CD4-positive, alpha-beta T cell treated with Interleukin-4 for 4 hours (primary cell): ENCODE measurements around the gene MLANA.
A peak's percentile ranks its signal among the peaks of the same experiment; 100 is the strongest.

Experiments
- DNase-seq: peaks from one replicate; pipeline ENCODE4 v3.0.0-alpha.2; 2020

The MLANA gene

DNA sequence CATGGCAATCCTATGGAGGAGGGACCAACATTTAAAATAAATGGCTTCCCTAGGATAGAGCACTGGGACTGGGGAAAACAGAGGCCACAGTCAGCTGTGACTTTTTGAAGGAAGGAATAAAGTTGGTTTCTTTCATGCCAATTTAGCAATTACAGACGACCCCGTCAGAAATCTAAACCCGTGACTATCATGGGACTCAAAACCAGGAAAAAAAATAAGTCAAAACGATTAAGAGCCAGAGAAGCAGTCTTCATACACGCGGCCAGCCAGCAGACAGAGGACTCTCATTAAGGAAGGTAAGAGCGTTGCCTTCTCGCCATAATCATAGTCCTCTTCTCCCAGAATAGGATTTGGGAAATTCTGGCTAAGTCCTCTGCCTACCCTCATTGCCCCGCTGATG, at the start of gene MLANA:
Gene MLANA, plus strand, starts transcription at position 249 of the 400 bp plus-strand sequence. CDS start 1,586 bp downstream, outside the sequence.
- no peak for DNase-seq

GRCh38 chr9:5841771-5842573, 48.7 kb upstream of the MLANA start:
- peak; percentile 73 for DNase-seq

DNA sequence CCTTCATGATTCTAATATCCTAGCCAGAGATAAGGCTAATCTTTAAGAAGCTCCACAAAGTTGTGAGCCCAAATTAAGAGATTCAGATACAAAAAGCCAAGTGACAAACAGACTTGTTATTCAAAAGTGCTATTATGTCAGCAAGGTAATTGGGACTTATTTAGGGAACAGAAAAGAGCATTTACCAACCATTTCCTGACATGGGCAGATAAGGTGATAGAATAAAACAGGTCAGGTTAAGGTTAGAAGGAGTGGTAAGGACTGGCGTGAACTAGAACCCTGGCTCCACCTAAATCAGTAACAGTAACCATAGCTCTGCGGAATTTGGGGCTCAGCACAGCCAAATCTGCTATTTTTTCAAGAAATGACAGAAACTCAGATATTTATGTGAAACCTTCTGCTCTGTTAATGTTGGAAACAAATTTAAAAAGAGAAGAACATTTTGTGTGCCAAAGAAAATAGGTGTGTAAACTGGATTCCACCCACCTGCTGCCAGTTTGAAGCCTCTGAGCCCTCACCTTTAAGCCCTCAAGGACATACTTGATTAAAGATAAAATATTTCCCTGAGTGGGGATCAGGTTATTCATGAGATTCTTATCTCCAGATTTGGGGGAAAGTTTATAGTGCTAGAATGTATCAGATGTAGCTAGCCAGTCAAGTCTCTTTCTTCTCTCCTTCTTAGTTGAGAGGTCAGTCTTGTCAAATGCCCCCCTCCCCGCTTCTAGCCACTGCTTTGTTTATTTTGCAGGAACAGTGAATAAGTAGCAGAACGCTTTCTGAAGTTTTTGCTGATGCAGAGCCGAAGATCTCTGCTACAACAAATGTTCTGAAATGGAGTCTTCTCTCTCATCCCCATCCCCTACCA, 47.5 kb upstream of the MLANA start:
- no peak for DNase-seq

DNA sequence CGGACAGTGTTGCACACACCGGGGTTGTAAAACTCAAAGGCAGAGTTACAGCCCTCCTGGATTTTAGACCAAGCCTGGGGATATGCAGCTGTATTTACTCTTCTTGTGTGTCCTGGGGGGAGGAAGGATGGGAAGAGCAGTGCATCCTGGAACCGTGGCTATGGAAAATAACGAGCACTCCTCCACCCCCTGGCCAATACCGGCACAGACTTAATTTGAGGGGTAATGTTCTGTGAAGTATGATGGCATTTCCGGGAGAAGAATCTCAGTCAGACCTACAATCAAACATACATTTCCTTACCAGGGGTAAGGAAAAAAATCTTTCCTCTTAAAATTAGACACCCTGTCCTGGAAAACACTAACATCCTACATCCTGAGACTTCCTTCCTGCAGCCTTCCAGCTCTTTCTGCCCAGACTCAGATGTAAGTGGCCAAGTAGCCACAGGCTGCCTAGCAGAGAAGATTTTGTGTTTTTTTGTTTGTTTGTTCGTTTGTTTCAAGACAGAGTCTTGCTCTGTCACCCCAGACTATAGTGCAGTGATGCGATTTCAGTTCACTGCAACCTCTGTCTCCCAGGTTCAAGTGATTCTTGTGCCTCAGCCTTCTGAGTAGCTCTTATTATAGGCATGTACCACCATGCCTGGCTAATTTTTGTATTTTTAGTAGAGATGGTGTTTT, 46.8 kb upstream of the MLANA start:
- DNase-seq, result no peak

DNA sequence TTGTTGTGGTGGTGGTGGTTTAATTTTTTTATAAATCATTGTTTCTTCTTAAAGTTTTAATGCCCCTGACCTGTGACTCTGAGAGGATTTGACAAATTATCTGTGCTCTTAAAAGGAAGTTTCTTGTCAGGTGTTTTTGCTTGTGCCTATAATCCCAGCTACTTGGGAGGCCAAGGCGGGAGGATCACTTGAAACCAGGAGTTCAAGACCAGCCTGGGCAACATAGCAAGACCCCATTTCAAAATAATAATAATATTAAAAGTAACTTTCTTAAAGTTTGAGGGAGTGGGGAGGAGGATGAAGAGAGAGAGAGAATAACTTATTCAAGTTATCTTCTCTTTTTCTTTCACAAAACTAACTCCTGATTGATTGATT, 45.5 kb upstream of the MLANA start:
- DNase-seq, result no peak

GRCh38 chr9:5846096-5846495, 44.6 kb upstream of the MLANA start:
- no peak for DNase-seq

DNA sequence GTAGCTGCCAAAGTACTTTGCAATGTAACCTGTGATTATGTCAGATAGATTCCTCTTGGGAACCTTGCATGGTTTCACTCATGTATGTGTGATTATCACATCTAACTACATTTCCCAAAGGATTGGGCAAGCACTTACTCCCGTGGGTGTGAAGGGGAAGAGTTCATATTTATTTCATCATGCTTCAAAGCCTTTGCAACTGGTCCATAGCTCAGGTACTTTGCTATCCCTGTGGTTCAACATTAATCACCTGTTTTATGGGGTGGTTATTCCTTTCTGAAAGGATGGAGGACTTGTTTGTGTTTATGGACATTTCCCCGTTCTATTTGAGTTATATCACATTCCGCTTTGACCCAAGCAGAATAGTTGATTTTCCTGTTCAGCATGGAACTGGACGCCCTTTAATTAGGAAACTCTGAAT, 44.2 kb upstream of the MLANA start:
- DNase-seq, result no peak

GRCh38 chr9:5848372-5848882, 42.3 kb upstream of the MLANA start:
- DNase-seq, result no peak

GRCh38 chr9:5850724-5851122, 40.0 kb upstream of the MLANA start:
- no peak for DNase-seq

GRCh38 chr9:5851445-5851844, 39.2 kb upstream of the MLANA start:
- DNase-seq, result peak; percentile 80

DNA sequence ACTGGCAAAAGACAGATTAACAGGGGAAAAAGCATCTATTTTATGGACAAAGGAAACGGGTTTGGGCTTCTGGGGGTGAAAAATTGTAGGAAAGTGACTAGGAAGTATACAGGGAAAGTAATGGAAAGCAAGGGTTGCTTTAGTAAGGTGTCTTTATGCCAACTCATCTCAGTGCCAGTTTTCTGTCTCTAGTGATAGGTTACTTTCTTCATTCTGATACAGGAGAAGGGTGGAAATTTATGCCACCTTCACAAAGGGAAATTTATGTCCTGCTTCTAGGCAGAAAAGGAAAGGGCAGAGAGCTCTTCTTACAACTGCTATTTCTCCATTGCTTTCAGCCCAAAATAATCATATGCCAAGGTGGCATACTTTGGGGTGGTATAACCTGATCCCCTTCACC, 37.7 kb upstream of the MLANA start:
- DNase-seq, result no peak

DNA sequence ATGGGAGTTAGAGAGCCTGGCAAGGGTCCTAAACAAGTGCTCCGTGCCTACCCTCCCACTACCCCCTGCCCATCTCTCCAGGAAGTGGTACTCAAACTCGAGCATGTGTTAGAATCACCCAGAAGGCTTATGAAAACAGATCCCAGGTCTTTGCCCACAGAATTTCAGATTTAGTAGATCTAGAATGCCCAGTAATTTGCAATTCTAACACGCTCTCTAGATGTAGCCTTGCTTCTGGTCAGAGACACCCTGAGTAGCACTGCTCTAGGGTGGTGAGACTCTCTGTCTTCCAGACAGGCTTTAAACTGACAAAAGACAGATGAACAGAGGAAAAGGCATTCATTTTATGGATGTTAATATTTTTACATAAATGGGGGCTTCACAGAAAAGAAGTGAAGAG, 37.1 kb upstream of the MLANA start:
- DNase-seq, result no peak

GRCh38 chr9:5854063-5854790, 36.5 kb upstream of the MLANA start:
- DNase-seq, result no peak

- no peak for DNase-seq
These were observed 32.8 kb upstream of the MLANA start for GRCh38 chr9:5857928-5858327.

- no peak for DNase-seq
These were observed 31.9 kb upstream of the MLANA start for GRCh38 chr9:5858833-5859232.

DNA sequence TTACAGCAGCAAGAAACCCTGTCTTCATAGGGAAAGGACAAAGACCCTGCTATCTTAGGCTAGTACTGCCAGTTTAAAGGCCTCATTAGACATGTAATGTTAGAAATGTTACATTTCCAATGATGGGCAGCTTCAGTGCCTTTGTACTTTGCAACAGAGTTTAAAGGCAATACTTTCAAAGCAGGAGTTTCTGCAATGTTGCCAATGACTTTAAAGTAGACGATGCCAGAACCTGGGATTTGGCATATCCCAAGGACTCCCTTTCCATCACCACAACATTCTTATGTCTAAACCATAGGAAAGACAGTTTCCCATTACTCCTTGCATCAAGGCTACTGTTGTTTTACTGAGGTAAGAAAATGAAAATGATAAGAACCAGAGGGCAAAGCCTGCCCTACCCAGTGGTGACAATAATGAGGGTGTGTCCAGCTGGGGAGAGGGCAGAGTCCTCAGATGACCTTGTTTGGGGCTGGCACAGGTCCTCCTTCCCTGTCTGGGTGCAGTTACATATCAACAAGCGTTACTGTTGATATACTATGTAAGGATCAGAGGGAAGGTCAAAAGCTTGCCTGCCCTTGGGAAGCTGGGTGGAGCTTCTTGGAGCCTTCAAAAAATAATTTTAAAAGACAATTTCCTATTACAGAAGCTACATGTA, 27.5 kb upstream of the MLANA start:
- DNase-seq, result no peak

GRCh38 chr9:5864446-5864845, 26.2 kb upstream of the MLANA start:
- no peak for DNase-seq

- no peak for DNase-seq
These were observed 24.4 kb upstream of the MLANA start for GRCh38 chr9:5866272-5866671.

DNA sequence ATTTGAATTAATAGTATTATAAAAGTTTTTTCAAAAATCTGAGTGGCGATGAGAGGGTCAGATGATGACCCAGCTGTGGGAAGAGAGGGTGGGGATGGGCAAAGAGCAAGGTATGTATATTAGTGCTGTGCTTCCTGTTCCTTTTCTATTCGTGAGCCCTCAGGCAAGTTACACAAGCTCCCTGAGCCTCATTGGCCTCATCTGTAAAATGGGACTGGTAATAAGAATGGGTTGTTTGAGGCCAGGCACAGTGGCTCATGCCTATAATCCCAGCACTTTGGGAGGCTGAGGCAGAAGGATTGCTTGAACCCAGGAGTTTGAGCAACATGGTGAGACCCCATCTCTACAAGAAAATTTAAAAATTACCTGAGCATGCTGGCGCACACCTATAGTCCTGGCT, 24.0 kb upstream of the MLANA start:
- DNase-seq, result no peak

- no peak for DNase-seq
These were observed 22.5 kb upstream of the MLANA start for GRCh38 chr9:5868235-5868634.

DNA sequence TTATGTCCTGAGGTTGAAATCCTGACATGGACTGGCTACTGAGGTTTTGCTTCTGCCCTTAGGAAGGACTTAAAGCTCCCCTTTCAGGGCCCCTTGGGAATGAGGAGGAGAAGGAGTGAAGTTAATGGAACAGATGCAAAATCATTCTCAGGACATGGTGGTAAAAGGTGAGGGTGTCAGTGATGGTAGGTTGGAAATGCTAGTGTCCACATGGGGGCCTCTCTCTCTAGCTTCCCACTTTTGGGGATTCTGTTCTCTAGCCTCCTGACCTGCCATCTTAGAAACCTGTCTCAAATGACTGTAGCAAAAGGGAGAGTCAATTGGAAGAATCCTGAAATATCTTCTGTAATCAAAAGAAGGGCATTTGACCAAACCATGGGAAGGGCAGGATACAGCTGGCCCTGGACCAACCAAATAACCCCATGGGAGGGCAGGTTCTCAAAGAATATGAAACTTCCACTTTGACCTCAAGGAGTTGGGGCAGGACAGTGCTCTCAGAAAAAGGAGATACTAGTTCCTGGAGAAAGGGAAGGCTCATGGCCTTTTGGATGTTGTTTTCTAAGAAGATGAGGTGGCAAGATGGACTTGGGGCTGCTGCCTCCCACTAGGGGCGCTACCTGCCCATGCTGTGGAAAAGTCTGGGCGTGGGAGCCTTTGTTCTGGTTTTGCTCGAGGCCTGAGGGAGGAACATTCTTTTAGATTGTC, 21.2 kb upstream of the MLANA start:
- DNase-seq, result peak; percentile 11

DNA sequence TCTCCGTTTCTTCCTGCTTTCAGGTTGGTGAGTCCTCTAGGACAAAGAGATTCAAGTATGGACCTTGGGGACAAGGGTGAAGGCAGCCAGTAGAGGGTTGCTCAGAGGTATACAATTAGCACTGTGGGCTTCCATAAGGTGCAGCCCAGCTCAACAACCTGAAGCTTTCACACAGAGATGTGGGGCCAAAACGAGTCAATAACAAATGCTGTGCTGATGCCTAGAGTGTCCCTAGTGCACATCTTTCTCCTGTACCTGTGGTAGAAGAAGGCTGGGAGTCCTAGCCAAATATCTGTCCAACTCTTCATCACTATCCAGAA, 20.7 kb upstream of the MLANA start:
- no peak for DNase-seq
